ENCODE measurements around the gene THSD8. TPM values are rescaled to one million over a fixed set of nuclear protein-coding genes. Genes with fewer than 3 reads are reported as not detected.

THSD8 gene
- not detected in 2 replicates for total RNA-seq

GRCh38 chr19:12801466-12802266 is at the start of gene THSD8, which contains the start of gene PRDX2:
Gene THSD8 (plus strand): TSS chr19:12802069. CDS start chr19:12802072, 3 bp downstream.
Gene PRDX2 (minus strand): TSS chr19:12801800. CDS start chr19:12801261, 539 bp downstream.

GRCh38 chr19:12774588-12775555 is 27.0 kb upstream of the THSD8 start, which contains the start of gene HOOK2:
Gene HOOK2 (minus strand): TSS chr19:12775552. CDS start chr19:12775449, 103 bp downstream.

GRCh38 chr19:12791345-12792050 is 10.4 kb upstream of the THSD8 start, which contains the start of gene JUNB:
Gene JUNB (plus strand): TSS chr19:12791486. CDS start chr19:12791772, 286 bp downstream.

GRCh38 chr19:12806242-12807081 is 4.6 kb downstream of the THSD8 start, which contains the start of gene RNASEH2A:
Gene RNASEH2A (plus strand): TSS chr19:12806584. CDS start chr19:12806674, 90 bp downstream.

GRCh38 chr19:12834566-12834943 is 32.7 kb downstream of the THSD8 start, which contains the start of gene RTBDN:
Gene RTBDN (minus strand): TSS chr19:12834579. CDS start chr19:12829979, 4,600 bp downstream.

GRCh38 chr19:12838182-12838885 is 36.5 kb downstream of the THSD8 start, which contains the start of gene MAST1:
Gene MAST1 (plus strand): TSS chr19:12838515. CDS start chr19:12838573, 58 bp downstream.

Other genes with a start within 250 kb of the THSD8 start
- 5.6 and 5.7 TPM in 2 replicates for gene ZNF490, start 191.3 kb upstream of the THSD8 start, total RNA-seq
- 5.5 and 5.8 TPM in 2 replicates for gene ZNF791, start 191.1 kb upstream of the THSD8 start, total RNA-seq
- 38.1 and 48.3 TPM in 2 replicates for gene MAN2B1, start 135.3 kb upstream of the THSD8 start, total RNA-seq
- gene WDR83, start 135.3 kb upstream of the THSD8 start, total RNA-seq, result 11.9 and 12.5 TPM in 2 replicates
- gene DHPS, start 120.2 kb upstream of the THSD8 start, total RNA-seq, result 86.8 and 95.9 TPM in 2 replicates
- not detected in 2 replicates for gene GNG14, start 114.1 kb upstream of the THSD8 start, total RNA-seq
- 15.1 and 16.1 TPM in 2 replicates for gene FBXW9, start 105.4 kb upstream of the THSD8 start, total RNA-seq
- gene TNPO2, start 78.1 kb upstream of the THSD8 start, total RNA-seq, result 19.3 and 22.4 TPM in 2 replicates
- 361 and 399 TPM in 2 replicates for gene TRIR, start 67.4 kb upstream of the THSD8 start, total RNA-seq
- 122 and 149 TPM in 2 replicates for gene GET3, start 64.6 kb upstream of the THSD8 start, total RNA-seq
- gene BEST2, start 50.3 kb upstream of the THSD8 start, total RNA-seq, result not detected in 2 replicates
- 7.0 and 10.9 TPM in 2 replicates for gene HOOK2, start 26.5 kb upstream of the THSD8 start, total RNA-seq
- gene JUNB, start 10.6 kb upstream of the THSD8 start, total RNA-seq, result 96.3 and 105 TPM in 2 replicates
- 409 and 461 TPM in 2 replicates for gene PRDX2, start 269 bp upstream of the THSD8 start, total RNA-seq
- gene RNASEH2A, start 4.5 kb downstream of the THSD8 start, total RNA-seq, result 57.0 and 62.4 TPM in 2 replicates
- gene RTBDN, start 32.5 kb downstream of the THSD8 start, total RNA-seq, result not detected in 2 replicates
- 0.17 and 0.89 TPM in 2 replicates for gene MAST1, start 36.4 kb downstream of the THSD8 start, total RNA-seq
- gene DNASE2, start 79.4 kb downstream of the THSD8 start, total RNA-seq, result 21.3 and 28.6 TPM in 2 replicates
- gene KLF1, start 85.1 kb downstream of the THSD8 start, total RNA-seq, result 0.17 TPM in 1 of 2 replicates, not detected in the other
- gene GCDH, start 89.1 kb downstream of the THSD8 start, total RNA-seq, result 49.1 and 51.1 TPM in 2 replicates
- gene SYCE2, start 117.2 kb downstream of the THSD8 start, total RNA-seq, result 0.74 and 0.84 TPM in 2 replicates
- 72.5 and 72.7 TPM in 2 replicates for gene FARSA, start 131.6 kb downstream of the THSD8 start, total RNA-seq
- gene CALR, start 136.5 kb downstream of the THSD8 start, total RNA-seq, result 1,083 and 1,086 TPM in 2 replicates
- gene RAD23A, start 143.8 kb downstream of the THSD8 start, total RNA-seq, result 138 and 145 TPM in 2 replicates
- gene GADD45GIP1, start 155.2 kb downstream of the THSD8 start, total RNA-seq, result 63.0 and 81.9 TPM in 2 replicates
- not detected in 2 replicates for gene DAND5, start 167.5 kb downstream of the THSD8 start, total RNA-seq
- gene NFIX, start 193.4 kb downstream of the THSD8 start, total RNA-seq, result 41.0 and 42.9 TPM in 2 replicates

Data from bronchus fibroblast of lung (primary cell).